K562 (cell line): ENCODE measurements around the gene SGK1. TPM values are rescaled to one million over a fixed set of nuclear protein-coding genes. Genes with fewer than 3 reads are reported as not detected.
A peak's percentile ranks its signal among the peaks of the same experiment; 100 is the strongest.

Source experiments
- ATAC-seq: fragments of 200-7000 bp; cut with Tn5 transposase; 3 replicates; pipeline ENCODE4 v1.9.1; 2020; ENCODE audit warnings: moderate library complexity
- BruUV-seq: library from RNA; stranded (reverse); fragments of 400-500 nt; replicated peaks from 2 replicates; lab custom pipeline; 2021; lab: Mats Ljungman, UMichigan
- CTCF ChIA-PET: fragments of 300-600 bp; formaldehyde crosslinking; extraction: SDS; loops from one replicate; lab custom pipeline; 2021; ENCODE audit warnings: low intra/inter-chr PET ratio; lab: Yijun Ruan, JAX
- POLR2A ChIA-PET: fragments of 300-600, 350-650 bp; sonication (Branson Sonifier 250); formaldehyde crosslinking; extraction: SDS; loops from one replicate; lab custom pipeline; 2021; ENCODE audit warnings: antibody characterized with exemption, inconsistent platforms; lab: Yijun Ruan, JAX
- DNase-seq, 4 experiments: peaks; one replicate each; pipeline versions ENCODE4 v3.0.0 to v3.0.0-alpha.2; 2011 to 2018; ENCODE audit warnings: low spot score in 3 of 4, mixed read lengths in 3 of 4; ENCODE audit errors: extremely low read depth in 1 of 4
- FAIRE-seq: peaks from 2 replicates; lab custom pipeline; 2011; peaks lifted over from hg19 to GRCh38; lab: Jason Lieb, UNC
- H2AFZ ChIP-seq: 2 replicates; pipeline ENCODE4 v1.6.0; 2011; ENCODE audit warnings: low read depth, low read length, control low read depth, inconsistent platforms
- H3K27ac ChIP-seq: fragments of 200-600 bp; 3 replicates; pipeline ENCODE4 v1.8.0; 2011; ENCODE audit warnings: low read depth, mild to moderate bottlenecking, control low read depth, inconsistent platforms, low read length, moderate library complexity, mixed read lengths; ENCODE audit errors: extremely low read depth
- H3K27me3 ChIP-seq, 2 experiments: fragments of 300-600 bp in 1 of 2; 2 replicates in 1 of 2; 3 replicates in 1 of 2; pipeline versions ENCODE4 v1.6.0 to v1.8.0; 2011; ENCODE audit warnings: inconsistent platforms in 2 of 2, low read length in 2 of 2, mild to moderate bottlenecking in 1 of 2, mixed read lengths in 1 of 2, moderate library complexity in 1 of 2; ENCODE audit not compliant: control insufficient read depth in 2 of 2, insufficient read depth in 2 of 2
- H3K36me3 ChIP-seq: fragments of 300-600 bp; 3 replicates; pipeline ENCODE4 v1.8.0; 2011; ENCODE audit warnings: mild to moderate bottlenecking, low read length, inconsistent platforms; ENCODE audit not compliant: control insufficient read depth, insufficient read depth
- H3K4me1 ChIP-seq, 2 experiments: fragments of 200-600 bp in 1 of 2; replicated peaks in 1 of 2; 2 replicates in 1 of 2; 3 replicates in 1 of 2; pipeline versions ENCODE4 v1.5.1 to v1.8.0; 2011; ENCODE audit warnings: inconsistent platforms in 2 of 2, low read length in 2 of 2, mild to moderate bottlenecking in 1 of 2, mixed read lengths in 1 of 2, moderate library complexity in 1 of 2; ENCODE audit not compliant: control insufficient read depth in 2 of 2, insufficient read depth in 2 of 2
- H3K4me2 ChIP-seq: 2 replicates; pipeline ENCODE4 v1.6.1; 2011; ENCODE audit warnings: low read length, control low read depth, inconsistent platforms, mixed read lengths; ENCODE audit not compliant: insufficient read depth
- H3K4me3 ChIP-seq: fragments of 200-600 bp; sonication (generic), shearing (Covaris generic); 2 replicates; pipeline ENCODE4 v1.5.1; 2016; ENCODE audit warnings: control low read depth, inconsistent platforms
- H3K79me2 ChIP-seq: fragments of 200-600 bp; 3 replicates; pipeline ENCODE4 v1.8.0; 2011; ENCODE audit warnings: low read length, inconsistent platforms; ENCODE audit not compliant: control insufficient read depth, insufficient read depth
- H3K9ac ChIP-seq, 2 experiments: 2 replicates each; pipeline versions ENCODE4 v1.6.0 to v1.6.1; 2011; ENCODE audit warnings: low read depth in 2 of 2, low read length in 2 of 2, control low read depth in 1 of 2, inconsistent platforms in 1 of 2, mild to moderate bottlenecking in 1 of 2, mixed read lengths in 1 of 2; ENCODE audit not compliant: insufficient read depth in 1 of 2
- H3K9me1 ChIP-seq: one replicate; pipeline ENCODE4 v1.6.0; 2011; ENCODE audit warnings: inconsistent platforms, mild to moderate bottlenecking, low read length, moderate library complexity; ENCODE audit not compliant: control insufficient read depth, insufficient read depth
- H3K9me3 ChIP-seq: replicated peaks from 2 replicates; pipeline ENCODE4 v1.5.1; 2011; ENCODE audit warnings: low read depth, low read length, inconsistent platforms; ENCODE audit not compliant: control insufficient read depth, insufficient read depth
- H4K20me1 ChIP-seq: replicated peaks from 2 replicates; pipeline ENCODE4 v1.6.1; 2011; ENCODE audit warnings: low read length, inconsistent platforms, mixed read lengths; ENCODE audit not compliant: control insufficient read depth, insufficient read depth
- CBFA2T2 ChIP-seq: fragments of 450-650 bp; conservative IDR thresholded peaks from 2 replicates; pipeline ENCODE4 v1.6.1; 2017; ENCODE audit warnings: mild to moderate bottlenecking
- CCNT2 ChIP-seq: IDR thresholded peaks from 2 replicates; pipeline ENCODE4 v1.6.1; 2011; ENCODE audit warnings: borderline replicate concordance, low read depth, mild to moderate bottlenecking, moderate library complexity, mixed read lengths, low read length; ENCODE audit not compliant: insufficient read length; ENCODE audit errors: extremely low read depth
- DPF2 ChIP-seq: fragments of 450-650 bp; IDR thresholded peaks from 2 replicates; pipeline ENCODE4 v1.6.1; 2016
- FOXM1 ChIP-seq, 2 experiments: fragments of 450-650 bp in 1 of 2; sonication (generic) in 1 of 2; formaldehyde crosslinking in 1 of 2; IDR thresholded peaks; 2 replicates each; pipeline versions ENCODE4 v1.6.1 to v1.9.0; 2017 to 2022; ENCODE audit warnings: low read depth in 2 of 2, mild to moderate bottlenecking in 2 of 2, missing genetic modification reagents in 1 of 2, moderate library complexity in 1 of 2
- NFIC ChIP-seq: fragments of 450-650 bp; IDR thresholded peaks from 2 replicates; pipeline ENCODE4 v1.6.1; 2017; ENCODE audit warnings: mild to moderate bottlenecking, inconsistent platforms
- NRF1 ChIP-seq, 2 experiments: fragments of 450-650 bp; IDR thresholded peaks in 1 of 2; conservative IDR thresholded peaks in 1 of 2; 2 replicates each; pipeline ENCODE4 v1.6.1; 2014; ENCODE audit warnings: mild to moderate bottlenecking in 2 of 2
- SMARCC2 ChIP-seq: fragments of 450-650 bp; IDR thresholded peaks from 2 replicates; pipeline ENCODE4 v1.6.1; 2017; ENCODE audit warnings: antibody characterized with exemption, moderate library complexity, mild to moderate bottlenecking, low read depth
- TBL1XR1 ChIP-seq, 2 experiments: IDR thresholded peaks; 2 replicates each; pipeline ENCODE4 v1.6.1; 2012; ENCODE audit warnings: improper control_type of control experiment in 2 of 2, low read length in 2 of 2, mild to moderate bottlenecking in 1 of 2
- TCF3 ChIP-seq: sonication (generic); formaldehyde crosslinking; IDR thresholded peaks from 2 replicates; pipeline ENCODE4 v1.4.0; 2020; ENCODE audit warnings: mild to moderate bottlenecking, missing genetic modification reagents
- TRIM24 ChIP-seq, 2 experiments: fragments of 450-650 bp; IDR thresholded peaks; 2 replicates each; pipeline ENCODE4 v1.6.1; 2016
- ZBED1 ChIP-seq: IDR thresholded peaks from 2 replicates; pipeline ENCODE4 v1.6.1; 2014
- ZNF217 ChIP-seq: sonication (generic); formaldehyde crosslinking; IDR thresholded peaks from 2 replicates; pipeline ENCODE4 v1.8.0; 2022; ENCODE audit warnings: mild to moderate bottlenecking, missing genetic modification reagents
- ZNF263 ChIP-seq: sonication (generic); formaldehyde crosslinking; IDR thresholded peaks from 2 replicates; pipeline ENCODE4 v1.8.0; 2022; ENCODE audit warnings: mild to moderate bottlenecking, missing genetic modification reagents, borderline replicate concordance
- ZNF699 ChIP-seq: fragments of 250-450 bp; sonication (Bioruptor Pico); IDR thresholded peaks from 2 replicates; pipeline ENCODE4 v1.8.0; 2021; ENCODE audit warnings: mild to moderate bottlenecking, moderate library complexity; ENCODE audit not compliant: insufficient replicate concordance
- ZNF780A ChIP-seq: fragments of 250-450 bp; sonication (Bioruptor Pico); IDR thresholded peaks from 2 replicates; pipeline ENCODE4 v1.5.0; 2021; ENCODE audit warnings: mild to moderate bottlenecking
- WGBS: fragments of 100-300 bp; shearing (Covaris generic); methylation state at CpG from one replicate; pipeline ENCODE4 v1.1.6; 2016; ENCODE audit warnings: low coverage, mixed read lengths; ENCODE audit not compliant: insufficient coverage; ENCODE audit errors: missing lambda C conversion rate; 5-methylcytosine and 5-hydroxymethylcytosine counted together
- in situ Hi-C: fragments of 300-500 bp; cut with MboI; formaldehyde crosslinking; loops from 4 replicates; pipeline ENCODE4 v1.15.0; 2018; ENCODE audit warnings: inconsistent platforms, mixed read lengths
- intact Hi-C: fragments of 100-400 bp; cut with micrococcal nuclease; formaldehyde crosslinking; loops from 2 replicates; pipeline ENCODE4 v1.14.2; 2022
- polyA plus RNA-seq, 8 experiments: library from polyadenylated mRNA; depleted of rRNA in 4 of 8; stranded (reverse) in 5 of 8; unstranded in 3 of 8; fragments of >200 nt; fragmentation: Nextera tagmentation in 2 of 8; fragmentation: Illumina TruSeq in 1 of 8; extraction: Ambion mirVana in 2 of 8; extraction: Trizol in 1 of 8; gene quantifications; 2 replicates each; pipeline versions ENCODE4 v1.2.1 to v1.2.3, GENCODE V29; 2011 to 2014; ENCODE audit warnings: inconsistent platforms in 1 of 8, missing spikeins in 1 of 8
- total RNA-seq, 7 experiments: library from RNA; depleted of rRNA in 6 of 7; stranded (reverse); fragments of >200 nt in 6 of 7; fragmentation: Illumina TruSeq in 2 of 7; extraction: Trizol in 2 of 7; gene quantifications; 2 replicates each; pipeline versions ENCODE4 v1.2.1 to v1.2.3, GENCODE V29; 2011 to 2021; ENCODE audit warnings: low replicate concordance in 1 of 7
- TF ChIP-seq, protein P1 (sequence below): fragments of 250-450 bp; sonication (Bioruptor Pico); IDR thresholded peaks from 2 replicates; pipeline ENCODE4 v1.5.0; 2021; ENCODE audit warnings: mild to moderate bottlenecking, borderline replicate concordance
- TF ChIP-seq, protein P2 (sequence below): fragments of 450-650 bp; formaldehyde crosslinking; IDR thresholded peaks from 2 replicates; pipeline ENCODE4 v1.4.0; 2020; ENCODE audit warnings: mild to moderate bottlenecking, mixed read lengths
- TF ChIP-seq, protein P3 (sequence below): sonication (generic); formaldehyde crosslinking; IDR thresholded peaks from 2 replicates; pipeline ENCODE4 v1.8.1; 2022; ENCODE audit warnings: missing genetic modification reagents

The SGK1 gene
- total and polyA plus RNA-seq, 9 of the 15 experiments (the other 6 are each of a cell fraction or from before 2014, with no cell fraction given), result 3.5 to 7.2 (median 3.9) TPM

DNA sequence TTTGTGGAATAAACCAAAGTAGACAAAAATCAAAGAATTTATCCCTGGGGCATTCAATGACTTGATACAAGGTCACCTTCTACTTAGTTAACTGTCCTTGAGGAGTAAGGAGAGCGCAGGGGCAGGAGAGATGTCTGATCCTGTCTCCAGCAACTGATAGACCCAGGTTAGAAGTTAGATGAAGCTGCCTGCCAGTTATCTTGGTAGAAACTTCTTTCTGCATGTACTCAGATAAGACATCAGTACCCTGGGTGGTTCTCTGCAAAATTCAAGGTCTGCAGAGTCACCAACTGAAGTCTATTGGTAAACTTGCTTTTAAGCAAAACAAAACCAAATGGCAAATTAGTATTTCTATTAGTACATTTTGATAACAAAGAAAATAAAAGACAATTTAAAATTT lies 2.7 kb downstream of the SGK1 start:
- POLR2A ChIA-PET, result interaction anchor here (0.6 to 1.4 kb wide), 3 partner anchors 9 to 163 kb away, joined by 3 to 6 read pairs (median 3); no protein-coding TSS in a partner anchor
- peak; percentile 92 for FAIRE-seq
- TF ChIP-seq, protein P1, sequence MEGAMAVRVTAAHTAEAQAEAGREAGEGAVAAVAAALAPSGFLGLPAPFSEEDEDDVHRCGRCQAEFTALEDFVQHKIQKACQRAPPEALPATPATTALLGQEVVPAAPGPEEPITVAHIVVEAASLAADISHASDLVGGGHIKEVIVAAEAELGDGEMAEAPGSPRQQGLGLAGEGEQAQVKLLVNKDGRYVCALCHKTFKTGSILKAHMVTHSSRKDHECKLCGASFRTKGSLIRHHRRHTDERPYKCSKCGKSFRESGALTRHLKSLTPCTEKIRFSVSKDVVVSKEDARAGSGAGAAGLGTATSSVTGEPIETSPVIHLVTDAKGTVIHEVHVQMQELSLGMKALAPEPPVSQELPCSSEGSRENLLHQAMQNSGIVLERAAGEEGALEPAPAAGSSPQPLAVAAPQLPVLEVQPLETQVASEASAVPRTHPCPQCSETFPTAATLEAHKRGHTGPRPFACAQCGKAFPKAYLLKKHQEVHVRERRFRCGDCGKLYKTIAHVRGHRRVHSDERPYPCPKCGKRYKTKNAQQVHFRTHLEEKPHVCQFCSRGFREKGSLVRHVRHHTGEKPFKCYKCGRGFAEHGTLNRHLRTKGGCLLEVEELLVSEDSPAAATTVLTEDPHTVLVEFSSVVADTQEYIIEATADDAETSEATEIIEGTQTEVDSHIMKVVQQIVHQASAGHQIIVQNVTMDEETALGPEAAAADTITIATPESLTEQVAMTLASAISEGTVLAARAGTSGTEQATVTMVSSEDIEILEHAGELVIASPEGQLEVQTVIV, result no peak
- TF ChIP-seq TRIM24 (IDR thresholded peaks at IDR 0.05) (peak in 1 of 2 experiments; percentile 59; a peak in 1 of 4 replicates), ZBED1 (no peak), SMARCC2 (peak; percentile 41; the same call in 1 of the 2 replicates), TCF3 (peak; percentile 75), FOXM1 (IDR thresholded peaks at IDR 0.05; ENCODE audit: low read depth) (peak; percentile 64), FOXM1 (CRISPR knock-in tag; IDR thresholded peaks at IDR 0.05; ENCODE audit: low read depth) (no peak), DPF2 (peak; percentile 93), ZNF699 (no peak), CCNT2 (peak; percentile 63), ZNF780A (no peak), TBL1XR1 (IDR thresholded peaks at IDR 0.05; ENCODE audit: low read length in 2 of 2) (peak in 1 of 2 experiments; percentile 66; a peak in 1 of 4 replicates), NRF1 (conservative IDR thresholded peaks at IDR 0.05 in 1 of 2, IDR thresholded peaks at IDR 0.05 in 1 of 2) (peak in 1 of 2 experiments; percentile 37; a peak in 3 of 4 replicates), CBFA2T2 (peak; percentile 84), NFIC (peak; percentile 49), ZNF217 (CRISPR knock-in tag) (no peak), ZNF263 (no peak)
- TF ChIP-seq, protein P2, sequence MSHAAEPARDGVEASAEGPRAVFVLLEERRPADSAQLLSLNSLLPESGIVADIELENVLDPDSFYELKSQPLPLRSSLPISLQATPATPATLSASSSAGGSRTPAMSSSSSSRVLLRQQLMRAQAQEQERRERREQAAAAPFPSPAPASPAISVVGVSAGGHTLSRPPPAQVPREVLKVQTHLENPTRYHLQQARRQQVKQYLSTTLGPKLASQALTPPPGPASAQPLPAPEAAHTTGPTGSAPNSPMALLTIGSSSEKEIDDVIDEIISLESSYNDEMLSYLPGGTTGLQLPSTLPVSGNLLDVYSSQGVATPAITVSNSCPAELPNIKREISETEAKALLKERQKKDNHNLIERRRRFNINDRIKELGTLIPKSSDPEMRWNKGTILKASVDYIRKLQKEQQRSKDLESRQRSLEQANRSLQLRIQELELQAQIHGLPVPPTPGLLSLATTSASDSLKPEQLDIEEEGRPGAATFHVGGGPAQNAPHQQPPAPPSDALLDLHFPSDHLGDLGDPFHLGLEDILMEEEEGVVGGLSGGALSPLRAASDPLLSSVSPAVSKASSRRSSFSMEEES (CRISPR knock-in tag), result no peak
- TF ChIP-seq, protein P3, sequence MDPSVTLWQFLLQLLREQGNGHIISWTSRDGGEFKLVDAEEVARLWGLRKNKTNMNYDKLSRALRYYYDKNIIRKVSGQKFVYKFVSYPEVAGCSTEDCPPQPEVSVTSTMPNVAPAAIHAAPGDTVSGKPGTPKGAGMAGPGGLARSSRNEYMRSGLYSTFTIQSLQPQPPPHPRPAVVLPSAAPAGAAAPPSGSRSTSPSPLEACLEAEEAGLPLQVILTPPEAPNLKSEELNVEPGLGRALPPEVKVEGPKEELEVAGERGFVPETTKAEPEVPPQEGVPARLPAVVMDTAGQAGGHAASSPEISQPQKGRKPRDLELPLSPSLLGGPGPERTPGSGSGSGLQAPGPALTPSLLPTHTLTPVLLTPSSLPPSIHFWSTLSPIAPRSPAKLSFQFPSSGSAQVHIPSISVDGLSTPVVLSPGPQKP, result no peak

More for the DNA sequence above, 2.7 kb downstream of the SGK1 start:
- WGBS, result 0% methylated on average over 1 of the region's 1 CpG
- Histone ChIP-seq H3K9ac (no peak overlapping the region; a peak in 1 of 4 replicates), H3K9me3 (no peaks in the 10 kb centered on the region), H3K9me1 (no peaks in the 10 kb centered on the region), H3K36me3 (no peaks in the 10 kb centered on the region), H3K27ac (peak overlapping the region; percentile 29; the same call in 2 of the 3 replicates), H3K4me1 (peaks cover 12 to 20% of the 10 kb centered on the region in 2 experiments; a peak in 4 of 5 replicates), H3K4me2 (no peak overlapping the region; the same call in 1 of the 2 replicates), H2AFZ (peak overlapping the region; percentile 41; the same call in 1 of the 2 replicates), H3K27me3 (no peaks in the 10 kb centered on the region), H3K79me2 (no peaks in the 10 kb centered on the region), H3K4me3 (no peak overlapping the region), H4K20me1 (no peaks in the 10 kb centered on the region)
- ATAC-seq (peak; percentile 81), DNase-seq (peak; percentile 74 to 82 (median 78))
- CTCF ChIA-PET, result interaction anchor here (0.5 kb wide), 1 partner anchor 19 kb away, joined by 6 read pairs; no protein-coding TSS in a partner anchor
- no TSS peak for BruUV-seq
- intact Hi-C loops, result no loop called here
- in situ Hi-C loops, result no loop called here
